GM04504 (cell line): ENCODE measurements around the gene TAF8.

Experiments
- DNase-seq: peaks from one replicate; pipeline ENCODE4 v3.0.0-alpha.2; 2012; ENCODE audit warnings: low read depth

The TAF8 gene

DNA sequence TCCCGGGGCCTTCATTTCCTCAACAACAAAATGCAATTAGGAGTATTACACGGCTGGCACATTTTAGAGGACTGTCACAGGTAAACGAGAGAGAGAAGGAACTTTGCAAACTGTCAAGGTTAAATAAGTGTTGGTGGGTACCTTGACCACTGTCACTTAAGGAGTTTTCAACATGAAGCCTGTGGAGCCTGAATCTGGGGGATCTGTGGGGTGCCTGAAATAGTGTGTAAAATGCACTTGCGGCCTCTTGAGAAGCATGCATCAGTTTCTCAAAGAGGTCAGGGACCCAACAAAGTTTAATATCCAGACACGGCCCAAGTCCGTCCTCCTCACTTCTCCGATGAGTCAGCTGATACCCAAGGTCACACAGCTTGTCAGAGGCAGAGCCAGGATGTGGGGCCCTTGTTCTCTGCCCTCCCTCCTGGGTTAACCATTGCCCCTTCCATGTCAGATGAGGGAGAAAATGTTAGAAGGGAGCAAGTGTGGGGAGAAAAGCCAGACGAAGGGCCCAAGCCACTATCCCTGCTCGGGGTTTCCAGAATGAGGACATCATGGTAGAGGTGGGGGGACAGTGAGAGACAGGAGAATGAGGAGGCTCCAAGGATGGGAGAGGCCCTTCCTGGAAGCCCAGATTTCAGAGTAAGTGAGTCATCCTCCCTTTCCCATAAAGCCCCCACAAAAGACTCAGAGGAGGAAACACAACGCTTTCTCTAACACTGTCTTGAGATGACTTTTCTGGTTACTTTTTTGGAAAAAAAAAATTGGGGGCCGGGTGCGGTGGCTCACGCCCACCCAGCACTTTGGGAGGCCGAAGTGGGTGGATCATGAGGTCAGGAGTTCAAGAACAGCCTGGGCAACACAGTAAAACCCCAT lies 49.9 kb downstream of the TAF8 start:
- DNase-seq: no peak

GRCh38 chr6:42101186-42101657 lies 50.9 kb downstream of the TAF8 start:
- no peak for DNase-seq

GRCh38 chr6:42103216-42103615 lies 52.9 kb downstream of the TAF8 start:
- DNase-seq: no peak

- no peak for DNase-seq
These were observed 53.4 kb downstream of the TAF8 start for GRCh38 chr6:42103753-42104094.

GRCh38 chr6:42104095-42104803 lies 53.9 kb downstream of the TAF8 start:
- no peak for DNase-seq

- DNase-seq: no peak
These were observed 54.4 kb downstream of the TAF8 start for GRCh38 chr6:42104804-42105125.

DNA sequence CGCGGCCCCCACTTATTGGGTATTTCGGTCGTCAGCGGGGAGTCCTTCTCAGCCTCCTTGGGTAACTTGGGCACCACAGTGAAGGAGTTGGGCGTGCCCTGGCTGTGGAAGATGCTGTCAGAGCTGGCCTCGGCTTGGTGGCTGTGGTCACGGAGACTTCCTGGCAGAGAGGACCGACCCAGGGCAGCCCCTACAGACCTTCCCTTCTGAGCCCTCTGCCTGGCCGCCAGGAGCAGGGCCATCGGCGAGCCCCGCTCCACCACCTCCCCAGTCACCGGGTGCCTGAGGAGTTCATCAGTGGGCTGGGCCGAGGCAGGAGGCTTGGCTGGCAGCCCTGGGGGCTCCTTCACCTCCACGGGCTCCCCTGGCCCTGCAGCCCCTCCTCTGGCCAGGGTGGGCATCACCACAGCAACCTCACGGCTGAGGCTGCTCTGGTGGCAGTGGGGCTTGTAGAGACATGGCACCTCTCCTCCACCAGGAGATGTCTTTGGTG lies 54.9 kb downstream of the TAF8 start:
- DNase-seq: no peak

DNA sequence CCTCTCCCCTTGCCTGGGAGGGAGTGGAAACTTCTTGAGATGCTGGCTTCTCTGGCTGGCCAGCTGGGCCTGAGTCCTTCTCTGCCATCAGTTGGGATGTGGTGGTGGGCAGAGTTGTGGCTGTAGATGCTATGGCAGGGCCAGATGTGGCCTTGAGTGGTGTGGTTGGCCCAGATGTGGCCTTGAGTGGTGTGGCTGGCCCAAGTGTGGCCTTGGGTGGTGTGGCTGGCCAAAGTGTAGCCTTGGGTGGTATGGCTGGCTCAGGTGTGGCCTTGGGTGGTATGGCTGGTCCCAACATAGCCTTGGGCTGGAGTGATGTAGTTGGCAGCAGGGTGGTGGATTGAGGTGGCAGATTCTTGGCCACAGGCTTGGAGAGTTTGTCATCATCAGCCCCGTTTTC lies 55.4 kb downstream of the TAF8 start:
- no peak for DNase-seq

DNA sequence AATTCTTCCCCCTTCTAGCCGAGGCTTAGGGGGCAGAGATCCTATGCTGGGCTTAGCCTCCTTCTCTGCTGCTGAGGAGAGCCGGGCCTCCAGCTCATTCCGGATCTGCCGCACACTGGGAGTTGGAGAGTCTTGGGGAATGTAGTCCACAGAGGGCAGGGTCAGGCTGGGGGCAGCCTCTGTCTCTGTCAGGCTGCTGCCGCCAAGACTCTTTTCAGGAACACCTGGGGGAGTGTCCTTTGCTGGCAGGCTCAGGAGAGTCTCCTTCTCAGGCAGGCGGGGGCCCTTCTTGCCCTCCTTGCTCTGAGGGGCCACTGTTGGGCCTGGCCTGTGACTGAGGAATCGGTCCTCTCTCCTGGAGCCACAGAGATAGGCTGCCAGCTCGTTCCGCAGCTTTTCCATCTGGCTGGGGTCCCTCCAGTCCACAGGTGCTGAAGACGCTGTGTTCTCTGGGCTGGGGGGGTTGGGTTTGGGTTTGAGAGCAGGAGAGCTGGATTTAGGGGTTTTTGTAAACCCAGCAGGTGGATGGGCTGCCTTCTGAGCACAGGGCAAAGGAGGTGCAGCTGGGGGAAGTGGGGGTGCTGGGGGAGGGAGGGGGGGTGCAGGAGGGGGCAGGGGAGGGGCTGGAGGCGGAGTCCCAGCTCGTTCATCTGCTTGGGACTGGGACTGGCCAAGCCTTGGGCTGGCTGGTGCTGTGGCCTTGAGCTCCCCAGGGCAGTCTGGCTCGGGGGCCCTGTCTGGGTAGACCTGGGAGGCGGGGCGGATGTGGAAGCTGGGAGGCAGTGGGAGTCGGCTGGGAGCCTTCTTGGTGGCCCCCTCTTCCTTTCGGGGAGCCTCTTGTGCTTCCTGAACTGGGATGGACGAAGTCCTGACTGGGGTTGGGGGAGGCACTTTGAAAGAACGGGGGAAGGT lies 56.0 kb downstream of the TAF8 start:
- no peak for DNase-seq

- DNase-seq: no peak
These were observed 57.7 kb downstream of the TAF8 start for GRCh38 chr6:42108071-42108470.

- no peak for DNase-seq
These were observed 60.4 kb downstream of the TAF8 start for GRCh38 chr6:42110683-42111082.

- DNase-seq: no peak
These were observed 62.0 kb downstream of the TAF8 start for GRCh38 chr6:42112351-42112750.

DNA sequence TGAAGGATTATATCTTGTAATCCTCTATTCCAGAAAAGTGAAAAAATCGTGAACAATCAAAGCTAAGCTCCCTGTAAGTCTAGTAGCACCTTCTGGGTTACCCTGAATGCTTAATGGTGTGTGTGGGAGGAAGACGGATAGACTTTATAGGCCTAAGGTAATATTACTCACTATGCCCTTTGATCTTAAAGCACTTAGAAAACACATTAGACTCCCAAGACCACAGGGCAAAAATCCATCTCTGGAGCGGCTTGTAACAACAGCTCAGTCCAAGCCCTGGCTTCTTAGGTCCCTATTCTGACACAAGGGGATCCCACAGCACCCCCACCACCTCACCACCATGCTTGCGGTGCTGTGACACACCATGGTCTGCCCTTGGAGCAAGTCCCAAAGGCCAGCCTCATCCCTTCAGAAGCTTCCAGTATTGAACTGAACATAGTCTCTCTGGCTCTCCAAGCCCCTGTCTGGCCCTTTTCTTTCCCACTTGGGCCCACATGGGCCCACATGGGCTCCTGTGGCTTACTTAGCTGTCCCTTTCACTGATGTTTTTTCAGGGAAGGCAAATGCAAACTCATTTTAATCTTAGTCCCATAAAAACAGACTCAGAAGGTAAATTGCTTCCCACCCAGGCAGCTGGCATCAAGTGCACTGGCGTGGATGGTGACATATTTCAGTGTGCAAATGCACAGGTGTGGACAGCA lies 63.8 kb downstream of the TAF8 start:
- DNase-seq: no peak

DNA sequence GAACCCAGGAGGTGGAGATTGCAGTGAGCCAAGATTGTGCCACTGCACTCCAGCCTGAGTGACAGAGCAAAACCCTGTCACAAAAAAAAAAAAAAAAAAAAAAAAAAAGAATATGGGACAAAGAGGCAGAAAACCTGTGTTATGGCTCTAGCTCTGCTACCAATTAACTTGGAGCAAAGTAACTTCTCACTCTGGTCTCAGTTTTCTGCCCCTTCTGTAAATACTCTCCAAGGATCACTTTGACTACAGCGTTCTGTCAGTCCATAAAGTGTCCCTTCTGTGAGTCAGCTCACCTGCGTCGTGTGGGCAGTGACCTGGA lies 67.5 kb downstream of the TAF8 start:
- no peak for DNase-seq

DNA sequence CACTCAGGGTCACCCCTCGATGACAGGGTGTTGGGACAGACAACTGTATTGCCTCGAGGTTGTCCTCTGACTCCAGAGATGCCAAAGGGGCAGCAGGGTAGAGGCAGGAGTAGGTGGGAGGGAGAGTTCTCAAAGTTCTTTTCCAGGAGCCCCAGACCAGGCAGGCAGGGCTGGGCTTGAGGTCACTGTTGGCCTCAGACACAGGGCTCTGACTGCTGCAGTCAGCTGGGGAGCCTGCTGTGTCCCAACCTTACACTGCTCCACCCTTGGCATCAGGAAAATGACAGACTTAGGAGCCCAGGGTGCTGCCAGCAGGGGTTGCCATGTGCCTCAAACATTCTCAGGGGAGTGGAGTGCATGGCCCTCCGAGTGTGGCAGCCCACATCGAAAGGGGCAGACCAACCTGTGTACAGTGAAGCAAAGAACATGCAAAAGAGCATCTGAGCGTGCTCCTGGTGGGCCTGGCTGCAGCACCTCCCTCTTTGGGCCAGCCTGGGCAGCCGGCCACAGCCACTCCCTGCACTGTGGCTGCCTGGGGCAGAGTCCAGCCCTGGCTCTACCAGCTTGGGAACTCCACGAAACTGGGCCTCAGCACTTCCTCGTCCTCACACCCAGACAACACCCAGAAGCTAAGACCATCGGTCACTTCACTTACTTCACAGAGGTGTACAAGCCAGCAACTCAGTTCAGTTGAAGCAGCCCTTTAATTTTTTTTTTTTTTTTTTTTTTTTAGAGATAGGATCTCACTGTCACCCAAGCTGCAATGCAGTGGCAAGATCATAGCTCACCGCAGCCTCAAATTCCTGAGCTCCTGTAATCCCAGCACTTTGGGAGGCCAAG lies 68.1 kb downstream of the TAF8 start:
- DNase-seq: no peak

DNA sequence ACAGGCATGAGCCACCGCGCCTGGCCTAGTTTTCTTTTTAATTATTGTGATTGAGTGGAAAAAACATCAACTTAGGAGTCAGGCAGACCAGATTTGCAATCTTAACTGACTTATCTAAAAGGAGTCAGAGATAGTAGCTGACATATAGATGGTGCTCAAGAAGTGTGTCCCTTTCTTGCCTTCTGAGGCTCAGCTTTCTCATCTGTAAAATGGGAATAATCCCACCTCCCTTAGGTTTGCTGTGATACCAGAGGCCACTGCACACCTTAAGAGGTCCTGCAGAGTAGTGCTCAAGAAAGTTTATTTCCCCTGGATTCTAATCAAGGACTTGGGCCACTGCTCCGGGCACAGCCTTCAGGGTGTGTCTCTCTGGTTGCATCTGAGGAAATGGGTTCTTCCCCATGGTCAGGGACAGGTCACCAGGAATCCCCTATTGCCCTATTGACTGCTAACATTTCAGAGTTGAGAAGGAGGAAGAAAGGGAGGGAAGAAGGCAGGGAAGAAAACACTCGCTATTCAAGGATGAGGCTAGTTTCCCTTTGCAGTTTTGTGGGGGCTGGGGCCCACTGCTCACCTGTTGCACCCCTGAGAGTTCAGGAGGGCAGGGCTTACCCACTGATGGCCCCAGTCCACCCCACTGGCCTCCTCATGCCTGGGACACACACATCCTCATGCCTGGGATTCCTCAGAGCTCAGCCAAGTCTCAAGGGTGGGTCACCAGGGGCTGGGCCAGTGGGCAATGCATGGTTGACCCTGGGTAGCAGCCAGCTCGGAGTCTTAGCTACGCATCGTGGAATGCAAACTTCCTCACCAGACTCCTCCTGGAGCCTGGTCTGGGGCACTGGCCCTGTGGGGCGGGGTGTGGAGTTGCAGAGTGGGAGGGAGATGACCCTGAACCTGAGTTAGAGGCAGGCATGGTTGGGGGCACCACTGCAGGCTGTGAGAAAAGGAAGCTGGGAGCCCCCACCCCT lies 70.9 kb downstream of the TAF8 start:
- DNase-seq: no peak

DNA sequence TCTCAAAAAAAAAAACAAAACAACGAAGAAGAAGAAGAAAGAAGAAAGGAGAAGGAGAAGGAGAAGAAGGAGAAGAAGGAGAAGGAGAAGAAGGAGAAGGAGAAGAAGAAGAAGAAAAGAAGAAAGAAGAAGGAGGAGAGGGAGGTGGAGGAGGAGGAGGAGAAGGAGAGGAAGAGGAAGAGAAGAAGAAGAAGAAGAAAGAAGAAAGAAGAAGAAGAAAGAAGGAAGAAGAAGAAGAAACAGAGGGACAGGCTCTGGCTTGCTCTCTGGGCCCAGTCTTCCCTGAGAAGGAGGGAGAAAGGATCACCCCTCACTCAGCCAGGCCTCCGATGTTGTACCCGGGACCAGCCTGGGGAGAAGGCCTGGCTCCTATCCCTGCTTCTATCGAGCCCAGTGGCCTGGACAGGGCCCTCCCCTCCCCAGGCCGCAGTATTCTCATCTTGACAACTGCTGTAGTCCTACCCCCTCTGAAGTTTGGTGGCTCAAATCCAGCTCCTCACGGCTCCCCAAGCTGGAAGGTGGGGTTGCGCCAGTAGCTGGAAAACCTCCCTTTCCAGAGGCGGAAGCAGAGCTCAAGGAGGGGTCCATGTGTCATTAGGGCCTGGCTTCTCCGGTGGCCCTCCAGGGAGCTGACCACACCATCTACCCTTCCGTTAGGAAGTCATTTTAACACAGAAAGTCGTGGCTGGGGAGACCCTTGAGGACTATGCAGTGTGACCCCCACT lies 73.2 kb downstream of the TAF8 start:
- DNase-seq: no peak

- DNase-seq: no peak
These were observed 74.0 kb downstream of the TAF8 start for GRCh38 chr6:42124223-42124836.

- no peak for DNase-seq
These were observed 74.9 kb downstream of the TAF8 start for GRCh38 chr6:42125231-42125630.
